PC-9 (cell line): ENCODE results near the gene DNAJB7. TPM values are rescaled to one million over a fixed set of nuclear protein-coding genes. Genes with fewer than 3 reads are reported as not detected.
"Not testable (repeated sequence)": the region's sequence is repeated elsewhere in the genome, so short reads cannot be mapped to it uniquely, and the experiment has no call there.

ENCODE experiments used
- BruUV-seq: library from RNA; stranded (reverse); fragments of 400-500 nt; replicated peaks from 2 replicates; lab custom pipeline; 2021; lab: Mats Ljungman, UMichigan
- CTCF ChIA-PET: fragments of 300-600 bp; sonication (Branson Sonifier 250); formaldehyde crosslinking; loops from one replicate; lab custom pipeline; 2022; ENCODE audit warnings: antibody characterized with exemption; lab: Charles Lee
- POLR2A ChIA-PET: fragments of 300-600 bp; sonication (Branson Sonifier 250); formaldehyde crosslinking; loops from one replicate; lab custom pipeline; 2022; ENCODE audit warnings: antibody characterized with exemption; ENCODE audit not compliant: unreplicated experiment; lab: Charles Lee
- DNase-seq, 2 experiments: peaks; one replicate each; pipeline versions ENCODE4 v3.0.0 to v3.0.0-alpha.2; 2015 to 2022; ENCODE audit warnings: mixed read lengths in 1 of 2
- H2AFZ ChIP-seq: fragments of 200-600 bp; sonication (generic); 2 replicates; pipeline ENCODE4 v1.8.1; 2017; ENCODE audit warnings: antibody characterized with exemption
- H3F3A ChIP-seq: fragments of 200-600 bp; sonication (generic); 2 replicates; pipeline ENCODE4 v1.8.1; 2017; ENCODE audit warnings: antibody characterized with exemption, mild to moderate bottlenecking, low read depth; ENCODE audit not compliant: insufficient read depth
- H3K27ac ChIP-seq: fragments of 200-600 bp; sonication (generic); 2 replicates; pipeline ENCODE4 v1.6.1; 2016; ENCODE audit warnings: mixed run types
- H3K27me3 ChIP-seq: fragments of 200-600 bp; sonication (generic); 2 replicates; pipeline ENCODE4 v1.6.1; 2016; ENCODE audit warnings: low read depth, mixed run types; ENCODE audit not compliant: insufficient read depth
- H3K36me3 ChIP-seq: fragments of 200-600 bp; sonication (generic); 2 replicates; pipeline ENCODE4 v1.6.1; 2016; ENCODE audit warnings: low read depth, mixed run types
- H3K4me1 ChIP-seq: fragments of 200-600 bp; sonication (generic); replicated peaks from 2 replicates; pipeline ENCODE4 v1.6.1; 2016; ENCODE audit warnings: mixed run types; ENCODE audit not compliant: insufficient read depth
- H3K4me2 ChIP-seq: fragments of 200-600 bp; sonication (generic); 2 replicates; pipeline ENCODE4 v1.6.1; 2017; ENCODE audit warnings: mixed run types
- H3K4me3 ChIP-seq: fragments of 200-600 bp; sonication (generic); 2 replicates; pipeline ENCODE4 v1.6.1; 2016; ENCODE audit warnings: mixed run types
- H3K79me2 ChIP-seq: fragments of 200-600 bp; sonication (generic); 2 replicates; pipeline ENCODE4 v1.6.1; 2017; ENCODE audit warnings: low read depth, mixed run types
- H3K9me2 ChIP-seq: fragments of 200-600 bp; sonication (generic); 2 replicates; pipeline ENCODE4 v1.8.1; 2017; ENCODE audit warnings: mild to moderate bottlenecking; ENCODE audit not compliant: insufficient read depth
- H3K9me3 ChIP-seq: fragments of 200-600 bp; sonication (generic); 2 replicates; pipeline ENCODE4 v1.8.1; 2016; ENCODE audit warnings: low read depth; ENCODE audit not compliant: insufficient read depth
- H4K20me1 ChIP-seq: fragments of 200-600 bp; sonication (generic); 2 replicates; pipeline ENCODE4 v1.8.1; 2017; ENCODE audit not compliant: insufficient read depth
- EZH2 ChIP-seq: fragments of 200-600 bp; sonication (generic); IDR thresholded peaks from 2 replicates; pipeline ENCODE4 v1.8.0; 2017; ENCODE audit warnings: antibody characterized with exemption, low read depth
- intact Hi-C: fragments of 100-400 bp; cut with micrococcal nuclease; formaldehyde crosslinking; loops from one replicate; pipeline ENCODE4 v1.10.0; 2022; ENCODE audit not compliant: unreplicated experiment
- total RNA-seq: library from RNA; stranded (reverse); gene quantifications from 2 replicates; pipeline ENCODE4 v1.2.3, GENCODE V29; 2021
- TF ChIP-seq, protein P1 (sequence below): fragments of 200-600 bp; sonication (generic); conservative IDR thresholded peaks from 2 replicates; pipeline ENCODE4 v1.6.1; 2017; ENCODE audit warnings: mixed run types, antibody characterized with exemption, mild to moderate bottlenecking, moderate library complexity

DNAJB7 gene
- total RNA-seq, 1 experiment from 2014 or later, result not detected

DNA sequence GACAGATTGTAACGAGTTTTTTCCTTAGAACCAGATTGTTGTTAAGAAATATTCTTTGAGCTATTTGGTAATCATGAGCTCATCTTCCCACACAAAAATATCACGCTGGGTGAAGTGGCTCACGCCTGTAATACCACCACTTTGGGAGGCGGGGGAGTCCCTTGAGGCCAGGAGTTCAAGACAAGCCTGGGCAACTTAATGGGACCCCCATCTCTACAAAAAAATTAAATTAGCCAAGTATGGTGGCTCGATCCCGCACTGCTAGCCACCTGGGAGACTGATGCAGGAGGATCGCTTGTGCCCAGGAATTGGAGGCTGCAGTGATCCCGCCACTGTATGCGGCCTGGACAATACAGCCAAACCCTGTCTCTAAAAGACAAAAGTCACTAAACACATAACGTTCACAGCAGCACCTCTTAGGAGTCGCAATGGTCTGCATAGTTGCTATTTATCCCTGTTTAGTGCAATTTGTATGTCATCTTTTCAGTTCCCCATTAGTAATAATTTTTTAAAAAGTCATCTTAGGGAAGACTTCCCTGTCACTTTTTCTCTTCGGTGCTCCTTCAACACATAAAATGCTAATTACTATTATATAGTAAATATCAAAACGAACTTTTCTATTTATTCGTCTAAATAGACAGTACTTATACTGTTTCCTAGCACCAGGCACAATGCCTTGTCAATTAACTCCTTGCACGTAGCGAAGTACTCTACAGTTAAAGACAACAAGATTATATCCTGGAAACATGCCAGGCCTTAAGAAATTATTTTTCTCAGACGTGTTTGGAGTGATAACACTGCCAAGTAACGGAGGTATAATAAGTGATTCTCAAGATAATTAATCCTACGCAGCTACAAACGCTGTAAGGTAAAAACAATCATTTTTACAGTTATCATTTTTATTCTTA, 6.6 kb downstream of the DNAJB7 start:
- Histone ChIP-seq H3K4me1 (peaks cover 43% of the 10 kb centered on the region), H3F3A (peaks cover 13% of the 10 kb centered on the region), H3K79me2 (peaks cover 95% of the 10 kb centered on the region), H3K27ac (peak overlapping the region; percentile 88), H2AFZ (peak overlapping the region; percentile 92), H3K4me3 (peak overlapping the region; percentile 98), H3K9me3 (no peaks in the 10 kb centered on the region), H3K9me2 (no peaks in the 10 kb centered on the region), H3K27me3 (no peaks in the 10 kb centered on the region), H3K4me2 (peak overlapping the region; percentile 99), H3K36me3 (peaks cover 35% of the 10 kb centered on the region), H4K20me1 (peaks cover 60% of the 10 kb centered on the region)
- no TSS peak for BruUV-seq
- no peak for DNase-seq
- ChIA-PET POLR2A (no interaction called here), CTCF (interaction anchor here (0.5 kb wide), 1 partner anchor 59 kb away, joined by 16 read pairs; no protein-coding TSS in a partner anchor)
- intact Hi-C loops, result no loop called here
- TF ChIP-seq, protein P1, sequence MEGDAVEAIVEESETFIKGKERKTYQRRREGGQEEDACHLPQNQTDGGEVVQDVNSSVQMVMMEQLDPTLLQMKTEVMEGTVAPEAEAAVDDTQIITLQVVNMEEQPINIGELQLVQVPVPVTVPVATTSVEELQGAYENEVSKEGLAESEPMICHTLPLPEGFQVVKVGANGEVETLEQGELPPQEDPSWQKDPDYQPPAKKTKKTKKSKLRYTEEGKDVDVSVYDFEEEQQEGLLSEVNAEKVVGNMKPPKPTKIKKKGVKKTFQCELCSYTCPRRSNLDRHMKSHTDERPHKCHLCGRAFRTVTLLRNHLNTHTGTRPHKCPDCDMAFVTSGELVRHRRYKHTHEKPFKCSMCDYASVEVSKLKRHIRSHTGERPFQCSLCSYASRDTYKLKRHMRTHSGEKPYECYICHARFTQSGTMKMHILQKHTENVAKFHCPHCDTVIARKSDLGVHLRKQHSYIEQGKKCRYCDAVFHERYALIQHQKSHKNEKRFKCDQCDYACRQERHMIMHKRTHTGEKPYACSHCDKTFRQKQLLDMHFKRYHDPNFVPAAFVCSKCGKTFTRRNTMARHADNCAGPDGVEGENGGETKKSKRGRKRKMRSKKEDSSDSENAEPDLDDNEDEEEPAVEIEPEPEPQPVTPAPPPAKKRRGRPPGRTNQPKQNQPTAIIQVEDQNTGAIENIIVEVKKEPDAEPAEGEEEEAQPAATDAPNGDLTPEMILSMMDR, result no peak
- no peak for TF ChIP-seq EZH2

DNA sequence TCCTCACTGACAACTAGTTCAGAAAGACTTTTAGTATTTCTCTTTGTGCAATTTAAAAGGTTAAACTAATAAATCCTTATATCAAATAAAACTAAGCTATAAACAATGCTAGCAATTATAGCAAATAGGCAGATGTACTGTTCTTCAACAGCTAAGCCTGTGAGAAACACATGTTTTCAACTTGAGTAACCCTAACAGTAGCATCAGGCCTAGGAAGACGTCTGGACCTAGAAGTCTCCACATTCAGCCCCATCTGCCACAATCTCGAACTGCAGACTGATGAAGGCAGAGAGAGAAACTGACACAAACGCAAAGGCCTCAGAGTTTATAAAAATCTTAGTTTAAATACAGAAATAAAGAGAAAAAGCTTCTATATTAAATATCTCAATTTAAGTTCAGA, 8.0 kb downstream of the DNAJB7 start:
- DNase-seq, result no peak
- H4K20me1 ChIP-seq, result peaks cover 65% of the 10 kb centered on the region

GRCh38 chr22:40853333-40853732, 8.6 kb downstream of the DNAJB7 start:
- peak overlapping the region; percentile 98; the same call in 1 of the 2 replicates for H3K4me3 ChIP-seq
- H2AFZ ChIP-seq, result no peak overlapping the region
- no peaks in the 10 kb centered on the region for H3K9me2 ChIP-seq
- no peaks in the 10 kb centered on the region for H3K27me3 ChIP-seq
- ChIA-PET POLR2A (interaction anchor here (0.6 kb wide), 1 partner anchor 202 kb away, joined by 3 read pairs; no protein-coding TSS in a partner anchor), CTCF (no interaction called here)
- peaks cover 34% of the 10 kb centered on the region for H3K4me1 ChIP-seq
- intact Hi-C loops, result no loop called here
- DNase-seq, result no peak
- peaks cover 53% of the 10 kb centered on the region for H3K36me3 ChIP-seq
- H3K4me2 ChIP-seq, result peak overlapping the region; percentile 99
- H3F3A ChIP-seq, result peaks cover 19% of the 10 kb centered on the region
- TF ChIP-seq, protein P1, result no peak
- H3K27ac ChIP-seq, result peak overlapping the region; percentile 15; the same call in 1 of the 2 replicates
- peaks cover 71% of the 10 kb centered on the region for H4K20me1 ChIP-seq
- peaks cover 94% of the 10 kb centered on the region for H3K79me2 ChIP-seq
- H3K9me3 ChIP-seq, result no peaks in the 10 kb centered on the region
- BruUV-seq, result no TSS peak

More for the DNA sequence above, 8.0 kb downstream of the DNAJB7 start:
- Histone ChIP-seq H3K79me2 (peaks cover 94% of the 10 kb centered on the region), H3K9me3 (no peaks in the 10 kb centered on the region), H3K9me2 (no peaks in the 10 kb centered on the region), H3K4me3 (peak overlapping the region; percentile 98; the same call in 1 of the 2 replicates), H2AFZ (no peak overlapping the region), H3K36me3 (peaks cover 47% of the 10 kb centered on the region), H3F3A (peaks cover 14% of the 10 kb centered on the region), H3K27ac (peak overlapping the region; percentile 15; the same call in 1 of the 2 replicates), H3K4me1 (peaks cover 40% of the 10 kb centered on the region), H3K4me2 (peak overlapping the region; percentile 99), H3K27me3 (no peaks in the 10 kb centered on the region)
- POLR2A ChIA-PET, result interaction anchor here (0.6 kb wide), 1 partner anchor 203 kb away, joined by 3 read pairs; no protein-coding TSS in a partner anchor
- CTCF ChIA-PET, result no interaction called here
- intact Hi-C loops, result no loop called here
- TF ChIP-seq EZH2, result no peak
- TF ChIP-seq, protein P1, result no peak
- BruUV-seq, result no TSS peak

GRCh38 chr22:40845816-40846215, 16.1 kb downstream of the DNAJB7 start:
- CTCF ChIA-PET, result not testable (repeated sequence)

More at GRCh38 chr22:40845816-40846215, 16.1 kb downstream of the DNAJB7 start:
- H3K9me2 ChIP-seq, BruUV-seq, DNase-seq, POLR2A ChIA-PET, H3K9me3 ChIP-seq, H3K27me3 ChIP-seq, H3K27ac ChIP-seq, H3K4me3 ChIP-seq, intact Hi-C loops, H3K4me2 ChIP-seq, H3K4me1 ChIP-seq, H2AFZ ChIP-seq: not testable (repeated sequence)
- Histone ChIP-seq H3F3A (peaks cover 65% of the 10 kb centered on the region), H4K20me1 (peaks cover 77% of the 10 kb centered on the region), H3K79me2 (peaks cover 90% of the 10 kb centered on the region), H3K36me3 (peaks cover 73% of the 10 kb centered on the region)
